CD4-positive, alpha-beta T cell (primary cell): ENCODE results near the gene OR7C1. TPM values are rescaled to one million over a fixed set of nuclear protein-coding genes. Genes with fewer than 3 reads are reported as not detected.

ENCODE experiments used
- ATAC-seq: fragments of 200-7000 bp; cut with Tn5 transposase; one replicate; pipeline ENCODE4 v1.10.0; 2022; ENCODE audit warnings: mild to moderate bottlenecking; ENCODE audit not compliant: poor library complexity
- CTCF ChIA-PET: fragments of 350-600 bp; sonication (Branson Sonifier 250); formaldehyde crosslinking; loops from one replicate; lab custom pipeline; 2021; ENCODE audit warnings: antibody characterized with exemption, inconsistent platforms; lab: Charles Lee
- POLR2A ChIA-PET: fragments of 350-600 bp; sonication (Branson Sonifier 250); formaldehyde crosslinking; loops from one replicate; lab custom pipeline; 2021; ENCODE audit warnings: antibody characterized with exemption, inconsistent platforms; lab: Charles Lee
- DNase-seq, 14 experiments: peaks; one replicate each; pipeline ENCODE4 v3.0.0-alpha.2; 2013 to 2020; ENCODE audit warnings: mixed read lengths in 2 of 14
- H3K27ac ChIP-seq, 2 donors: one replicate each; pipeline versions ENCODE4 v1.5.1 to v1.7.0; 2013; ENCODE audit warnings: low read length in 2 of 2, low read depth in 1 of 2, mild to moderate bottlenecking in 1 of 2
- H3K27me3 ChIP-seq, 2 experiments: 1 replicate in 1 of 2; 2 replicates in 1 of 2; pipeline versions ENCODE4 v1.6.1 to v1.7.0; 2013; ENCODE audit warnings: low read length in 2 of 2, control low read depth in 1 of 2, mild to moderate bottlenecking in 1 of 2, moderate library complexity in 1 of 2; ENCODE audit not compliant: insufficient read depth in 2 of 2, control insufficient read depth in 1 of 2
- H3K36me3 ChIP-seq: one replicate; pipeline ENCODE4 v1.6.1; 2013; ENCODE audit warnings: low read length, control low read depth; ENCODE audit not compliant: insufficient read depth
- H3K4me1 ChIP-seq: one replicate; pipeline ENCODE4 v1.6.1; 2013; ENCODE audit warnings: low read length, control low read depth; ENCODE audit not compliant: insufficient read depth
- H3K4me3 ChIP-seq: one replicate; pipeline ENCODE4 v1.5.1; 2013; ENCODE audit warnings: mild to moderate bottlenecking, low read length, moderate library complexity
- H3K9me3 ChIP-seq, 2 experiments: 1 replicate in 1 of 2; 2 replicates in 1 of 2; pipeline versions ENCODE4 v1.6.1 to v1.7.0; 2013; ENCODE audit warnings: low read length in 2 of 2, mild to moderate bottlenecking in 2 of 2, control low read depth in 1 of 2, moderate library complexity in 1 of 2; ENCODE audit not compliant: control insufficient read depth in 1 of 2, insufficient read depth in 1 of 2
- H3K27ac Mint-ChIP-seq: one replicate; pipeline ENCODE4 v1.8.0; 2020; ENCODE audit warnings: mixed read lengths
- H3K27me3 Mint-ChIP-seq: one replicate; pipeline ENCODE4 v1.8.0; 2021; ENCODE audit warnings: mixed read lengths
- H3K36me3 Mint-ChIP-seq: one replicate; pipeline ENCODE4 v1.8.0; 2021; ENCODE audit warnings: low read depth, mixed read lengths
- H3K4me1 Mint-ChIP-seq: one replicate; pipeline ENCODE4 v1.8.0; 2021; ENCODE audit warnings: low read depth, mixed read lengths
- H3K4me3 Mint-ChIP-seq: one replicate; pipeline ENCODE4 v1.8.0; 2020; ENCODE audit warnings: mild to moderate bottlenecking, mixed read lengths
- H3K9me3 Mint-ChIP-seq: one replicate; pipeline ENCODE4 v1.8.0; 2020; ENCODE audit warnings: mixed read lengths
- CTCF ChIP-seq: fragments of 200-600 bp; IDR thresholded peaks from one replicate; pipeline ENCODE4 v1.8.0; 2022; ENCODE audit warnings: antibody characterized with exemption, mild to moderate bottlenecking
- intact Hi-C, 2 experiments: fragments of 100-400 bp; cut with DNase I in 1 of 2; cut with micrococcal nuclease in 1 of 2; formaldehyde crosslinking; loops; one replicate each; pipeline versions ENCODE4 v1.15.1 to v1.9.0; 2023 to 2025; cut with DNase I, micrococcal nuclease
- total RNA-seq, 174 experiments: library from RNA in 2 of 174; stranded (reverse) in 2 of 174; gene quantifications; one replicate each; pipeline ENCODE4 v1.2.3 and lab custom pipeline; 2021 to 2026

Gene OR7C1
- total RNA-seq, 2 experiments from 2014 or later: not detected

GRCh38 chr19:14804765-14805164 lies 30.2 kb downstream of the OR7C1 start:
- Histone ChIP-seq H3K27ac (no peak overlapping the region), H3K27me3 (peaks cover 0 to 2% of the 10 kb centered on the region in 2 experiments), H3K9me3 (no peaks in the 10 kb centered on the region), H3K4me3 (no peak overlapping the region), H3K4me1 (no peaks in the 10 kb centered on the region), H3K36me3 (no peaks in the 10 kb centered on the region)
- Mint-ChIP-seq H3K36me3 (no peaks in the 10 kb centered on the region), H3K27ac (no peak overlapping the region), H3K9me3 (no peaks in the 10 kb centered on the region), H3K4me3 (no peak overlapping the region), H3K27me3 (peaks cover 11% of the 10 kb centered on the region), H3K4me1 (no peaks in the 10 kb centered on the region)
- CTCF ChIA-PET: no interaction called here
- POLR2A ChIA-PET: no interaction called here
- ATAC-seq: no peak
- no peak for DNase-seq
- no peak for TF ChIP-seq CTCF
- intact Hi-C loops: no loop called here

GRCh38 chr19:14798760-14799159 lies 36.2 kb downstream of the OR7C1 start:
- DNase-seq (no peak), ATAC-seq (no peak)
- Mint-ChIP-seq H3K36me3 (no peaks in the 10 kb centered on the region), H3K27ac (no peak overlapping the region), H3K9me3 (no peaks in the 10 kb centered on the region), H3K4me1 (no peaks in the 10 kb centered on the region), H3K4me3 (no peak overlapping the region), H3K27me3 (peaks cover 16% of the 10 kb centered on the region)
- H3K4me3 ChIP-seq: no peak overlapping the region
- H3K27me3 ChIP-seq: peaks cover 0 to 8% of the 10 kb centered on the region in 2 experiments
- CTCF ChIA-PET: no interaction called here
- H3K36me3 ChIP-seq: no peaks in the 10 kb centered on the region
- intact Hi-C loops: no loop called here
- no peak overlapping the region for H3K27ac ChIP-seq
- H3K9me3 ChIP-seq: no peaks in the 10 kb centered on the region
- POLR2A ChIA-PET: no interaction called here
- no peak for TF ChIP-seq CTCF
- H3K4me1 ChIP-seq: no peaks in the 10 kb centered on the region

DNA sequence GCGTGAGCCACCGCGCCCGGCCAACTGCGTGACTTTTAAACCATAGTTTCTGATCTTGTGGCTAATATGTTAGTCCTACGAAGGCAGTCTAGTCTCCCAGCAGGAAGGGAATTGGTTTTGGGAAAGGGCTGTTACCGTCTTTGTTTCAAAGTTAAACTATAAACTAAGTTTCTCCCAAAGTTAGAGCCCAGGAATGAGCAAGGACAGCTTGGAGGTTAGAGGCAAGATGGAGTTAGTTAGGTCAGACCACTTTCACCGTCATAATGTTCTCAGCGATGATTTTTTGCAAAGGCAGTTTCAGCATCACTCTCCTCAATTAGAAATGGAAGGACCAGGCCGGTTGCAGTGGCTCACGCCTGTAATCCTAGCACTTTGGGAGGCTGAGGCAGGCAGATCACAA lies 39.0 kb downstream of the OR7C1 start:
- Histone ChIP-seq H3K27me3 (peaks cover 0 to 8% of the 10 kb centered on the region in 2 experiments), H3K9me3 (no peaks in the 10 kb centered on the region), H3K4me3 (no peak overlapping the region), H3K27ac (no peak overlapping the region), H3K36me3 (no peaks in the 10 kb centered on the region), H3K4me1 (no peaks in the 10 kb centered on the region)
- Mint-ChIP-seq H3K4me3 (no peak overlapping the region), H3K36me3 (no peaks in the 10 kb centered on the region), H3K27ac (no peak overlapping the region), H3K27me3 (peaks cover 16% of the 10 kb centered on the region), H3K9me3 (no peaks in the 10 kb centered on the region), H3K4me1 (no peaks in the 10 kb centered on the region)
- no peak for DNase-seq
- ChIA-PET POLR2A (no interaction called here), CTCF (interaction anchor here (0.6 kb wide), 1 partner anchor 208 kb away, joined by 6 read pairs; no protein-coding TSS in a partner anchor)
- no peak for ATAC-seq
- intact Hi-C loops: no loop called here
- no peak for TF ChIP-seq CTCF
